Brain microvascular endothelial cell (primary cell): ENCODE data around the gene ZNG1A.
"Not testable (repeated sequence)": the region's sequence is repeated elsewhere in the genome, so short reads cannot be mapped to it uniquely, and the experiment has no call there.

ENCODE experiments used
- DNase-seq: peaks from one replicate; pipeline ENCODE4 v3.0.0-alpha.2; 2020
- H3K27ac ChIP-seq: fragments of 250-450 bp; sonication (Bioruptor Pico); 2 replicates; pipeline ENCODE4 v1.5.1; 2020; ENCODE audit warnings: mild to moderate bottlenecking, moderate library complexity
- H3K27me3 ChIP-seq: fragments of 250-450 bp; sonication (Bioruptor Pico); replicated peaks from 2 replicates; pipeline ENCODE4 v1.5.1; 2020; ENCODE audit warnings: mild to moderate bottlenecking
- H3K36me3 ChIP-seq: fragments of 250-450 bp; sonication (Bioruptor Pico); replicated peaks from 2 replicates; pipeline ENCODE4 v1.5.1; 2020; ENCODE audit warnings: mild to moderate bottlenecking
- H3K4me3 ChIP-seq: 2 replicates; pipeline ENCODE4 v1.5.1; 2011; ENCODE audit warnings: low read depth, mild to moderate bottlenecking, control low read depth, low read length, moderate library complexity
- CTCF ChIP-seq: IDR thresholded peaks from 2 replicates; pipeline ENCODE4 v1.5.1; 2011; ENCODE audit warnings: low read depth, mild to moderate bottlenecking, moderate library complexity, low read length, control low read depth, inconsistent platforms; ENCODE audit errors: missing control alignments
- in situ Hi-C: cut with HindIII; loops from 2 replicates; pipeline ENCODE4 v1.10.0; 2017; ENCODE audit warnings: low sequenced_read_pairs, low pct_ligation_motif_present

Gene ZNG1A

GRCh38 chr9:214351-214647 lies 35.4 kb upstream of the ZNG1A start:
- Histone ChIP-seq H3K27ac (no peak overlapping the region), H3K36me3 (no peaks in the 10 kb centered on the region), H3K4me3 (peak overlapping the region; percentile 45), H3K27me3 (peaks cover 6% of the 10 kb centered on the region)
- DNase-seq, result no peak
- no peak for TF ChIP-seq CTCF
- in situ Hi-C loops, result no loop called here

- H3K27me3 ChIP-seq, H3K27ac ChIP-seq, H3K4me3 ChIP-seq, H3K36me3 ChIP-seq, in situ Hi-C loops, DNase-seq: not testable (repeated sequence)
These were observed 35.0 kb upstream of the ZNG1A start for GRCh38 chr9:213901-214300.

- no peak overlapping the region for H3K27ac ChIP-seq
- no peaks in the 10 kb centered on the region for H3K36me3 ChIP-seq
- TF ChIP-seq CTCF, result no peak
- H3K27me3 ChIP-seq, result peaks cover 6% of the 10 kb centered on the region
- DNase-seq, result no peak
- in situ Hi-C loops, result no loop called here
- H3K4me3 ChIP-seq, result no peak overlapping the region
These were observed 33.4 kb upstream of the ZNG1A start for GRCh38 chr9:212297-212696.

GRCh38 chr9:211557-211956 lies 32.7 kb upstream of the ZNG1A start:
- no peak for DNase-seq
- Histone ChIP-seq H3K27me3 (peaks cover 4% of the 10 kb centered on the region), H3K27ac (no peak overlapping the region)

GRCh38 chr9:211036-211435 lies 32.2 kb upstream of the ZNG1A start:
- DNase-seq, result no peak
- in situ Hi-C loops, result no loop called here
- peaks cover 4% of the 10 kb centered on the region for H3K27me3 ChIP-seq
- TF ChIP-seq CTCF, result no peak
- H3K4me3 ChIP-seq, result no peak overlapping the region
- no peaks in the 10 kb centered on the region for H3K36me3 ChIP-seq
- no peak overlapping the region for H3K27ac ChIP-seq

More at GRCh38 chr9:211557-211956, 32.7 kb upstream of the ZNG1A start:
- Histone ChIP-seq H3K36me3 (no peaks in the 10 kb centered on the region), H3K4me3 (no peak overlapping the region)
- in situ Hi-C loops, result no loop called here
- no peak for TF ChIP-seq CTCF

GRCh38 chr9:209143-209758 lies 30.4 kb upstream of the ZNG1A start:
- in situ Hi-C loops, result no loop called here
- no peak overlapping the region for H3K27ac ChIP-seq
- H3K4me3 ChIP-seq, result no peak overlapping the region
- no peak for DNase-seq
- no peak for TF ChIP-seq CTCF
- no peaks in the 10 kb centered on the region for H3K36me3 ChIP-seq
- H3K27me3 ChIP-seq, result no peaks in the 10 kb centered on the region
